ENCODE results near the gene SMIM45.

- TF ChIP-seq CTCF (IDR thresholded peaks at IDR 0.05) (no peak), POLR2A (IDR thresholded peaks at IDR 0.05) (no peak)
Measured at GRCh38 chr22:41935509-41935908, 16.4 kb upstream of the SMIM45 start.

Measured in ovary (tissue), 3 donors.